PC-9 (cell line): ENCODE measurements around the gene KRT3. TPM values are rescaled to one million over a fixed set of nuclear protein-coding genes. Genes with fewer than 3 reads are reported as not detected.

Experiments used
- BruUV-seq: library from RNA; stranded (reverse); fragments of 400-500 nt; replicated peaks from 2 replicates; lab custom pipeline; 2021; lab: Mats Ljungman, UMichigan
- CTCF ChIA-PET: fragments of 300-600 bp; sonication (Branson Sonifier 250); formaldehyde crosslinking; loops from one replicate; lab custom pipeline; 2022; ENCODE audit warnings: antibody characterized with exemption; lab: Charles Lee
- POLR2A ChIA-PET: fragments of 300-600 bp; sonication (Branson Sonifier 250); formaldehyde crosslinking; loops from one replicate; lab custom pipeline; 2022; ENCODE audit warnings: antibody characterized with exemption; ENCODE audit not compliant: unreplicated experiment; lab: Charles Lee
- DNase-seq, 2 experiments: peaks; one replicate each; pipeline versions ENCODE4 v3.0.0 to v3.0.0-alpha.2; 2015 to 2022; ENCODE audit warnings: mixed read lengths in 1 of 2
- H2AFZ ChIP-seq: fragments of 200-600 bp; sonication (generic); 2 replicates; pipeline ENCODE4 v1.8.1; 2017; ENCODE audit warnings: antibody characterized with exemption
- H3F3A ChIP-seq: fragments of 200-600 bp; sonication (generic); 2 replicates; pipeline ENCODE4 v1.8.1; 2017; ENCODE audit warnings: antibody characterized with exemption, mild to moderate bottlenecking, low read depth; ENCODE audit not compliant: insufficient read depth
- H3K27ac ChIP-seq: fragments of 200-600 bp; sonication (generic); 2 replicates; pipeline ENCODE4 v1.6.1; 2016; ENCODE audit warnings: mixed run types
- H3K27me3 ChIP-seq: fragments of 200-600 bp; sonication (generic); 2 replicates; pipeline ENCODE4 v1.6.1; 2016; ENCODE audit warnings: low read depth, mixed run types; ENCODE audit not compliant: insufficient read depth
- H3K36me3 ChIP-seq: fragments of 200-600 bp; sonication (generic); 2 replicates; pipeline ENCODE4 v1.6.1; 2016; ENCODE audit warnings: low read depth, mixed run types
- H3K4me1 ChIP-seq: fragments of 200-600 bp; sonication (generic); replicated peaks from 2 replicates; pipeline ENCODE4 v1.6.1; 2016; ENCODE audit warnings: mixed run types; ENCODE audit not compliant: insufficient read depth
- H3K4me2 ChIP-seq: fragments of 200-600 bp; sonication (generic); 2 replicates; pipeline ENCODE4 v1.6.1; 2017; ENCODE audit warnings: mixed run types
- H3K4me3 ChIP-seq: fragments of 200-600 bp; sonication (generic); 2 replicates; pipeline ENCODE4 v1.6.1; 2016; ENCODE audit warnings: mixed run types
- H3K79me2 ChIP-seq: fragments of 200-600 bp; sonication (generic); 2 replicates; pipeline ENCODE4 v1.6.1; 2017; ENCODE audit warnings: low read depth, mixed run types
- H3K9me2 ChIP-seq: fragments of 200-600 bp; sonication (generic); 2 replicates; pipeline ENCODE4 v1.8.1; 2017; ENCODE audit warnings: mild to moderate bottlenecking; ENCODE audit not compliant: insufficient read depth
- H3K9me3 ChIP-seq: fragments of 200-600 bp; sonication (generic); 2 replicates; pipeline ENCODE4 v1.8.1; 2016; ENCODE audit warnings: low read depth; ENCODE audit not compliant: insufficient read depth
- H4K20me1 ChIP-seq: fragments of 200-600 bp; sonication (generic); 2 replicates; pipeline ENCODE4 v1.8.1; 2017; ENCODE audit not compliant: insufficient read depth
- CTCF ChIP-seq: fragments of 200-600 bp; sonication (generic); conservative IDR thresholded peaks from 2 replicates; pipeline ENCODE4 v1.6.1; 2017; ENCODE audit warnings: mixed run types, antibody characterized with exemption, mild to moderate bottlenecking, moderate library complexity
- EZH2 ChIP-seq: fragments of 200-600 bp; sonication (generic); IDR thresholded peaks from 2 replicates; pipeline ENCODE4 v1.8.0; 2017; ENCODE audit warnings: antibody characterized with exemption, low read depth
- intact Hi-C: fragments of 100-400 bp; cut with micrococcal nuclease; formaldehyde crosslinking; loops from one replicate; pipeline ENCODE4 v1.10.0; 2022; ENCODE audit not compliant: unreplicated experiment
- total RNA-seq: library from RNA; stranded (reverse); gene quantifications from 2 replicates; pipeline ENCODE4 v1.2.3, GENCODE V29; 2021

The KRT3 gene
- total RNA-seq, 1 experiment from 2014 or later, result 0.24 TPM

- Histone ChIP-seq H2AFZ (no peak overlapping the region), H3K4me3 (no peak overlapping the region), H3F3A (no peaks in the 10 kb centered on the region), H3K79me2 (no peaks in the 10 kb centered on the region), H3K9me3 (no peaks in the 10 kb centered on the region), H3K36me3 (no peaks in the 10 kb centered on the region), H3K4me1 (peaks cover 8% of the 10 kb centered on the region), H4K20me1 (no peaks in the 10 kb centered on the region), H3K9me2 (no peaks in the 10 kb centered on the region), H3K27me3 (no peaks in the 10 kb centered on the region), H3K27ac (no peak overlapping the region), H3K4me2 (no peak overlapping the region)
- intact Hi-C loops, result no loop called here
- ChIA-PET POLR2A (no interaction called here), CTCF (no interaction called here)
- no TSS peak for BruUV-seq
- DNase-seq, result no peak
- no peak for TF ChIP-seq CTCF
- TF ChIP-seq EZH2, result no peak
These were observed 14.6 kb upstream of the KRT3 start for GRCh38 chr12:52810554-52810953.

GRCh38 chr12:52809166-52809565 is 13.2 kb upstream of the KRT3 start:
- TF ChIP-seq CTCF (no peak), EZH2 (no peak)
- DNase-seq, result no peak
- BruUV-seq, result no TSS peak
- ChIA-PET CTCF (no interaction called here), POLR2A (interaction anchor here (0.5 kb wide), 1 partner anchor 134 kb away, joined by 6 read pairs; no protein-coding TSS in a partner anchor)
- H3K27ac ChIP-seq, result no peak overlapping the region
- H4K20me1 ChIP-seq, result no peaks in the 10 kb centered on the region
- no peak overlapping the region for H3K4me3 ChIP-seq
- H3K4me1 ChIP-seq, result peaks cover under 1% of the 10 kb centered on the region; the same call in 1 of the 2 replicates
- no peak overlapping the region for H3K4me2 ChIP-seq
- H3K36me3 ChIP-seq, result no peaks in the 10 kb centered on the region
- H3F3A ChIP-seq, result no peaks in the 10 kb centered on the region
- no peaks in the 10 kb centered on the region for H3K27me3 ChIP-seq
- H3K79me2 ChIP-seq, result no peaks in the 10 kb centered on the region
- no peaks in the 10 kb centered on the region for H3K9me3 ChIP-seq
- no peaks in the 10 kb centered on the region for H3K9me2 ChIP-seq
- intact Hi-C loops, result no loop called here
- H2AFZ ChIP-seq, result no peak overlapping the region

GRCh38 chr12:52808573-52809160 is 12.8 kb upstream of the KRT3 start:
- no peak overlapping the region for H3K4me3 ChIP-seq
- no TSS peak for BruUV-seq
- no peak overlapping the region for H3K4me2 ChIP-seq
- H3K27ac ChIP-seq, result no peak overlapping the region
- ChIA-PET POLR2A (interaction anchor here (0.6 kb wide), 1 partner anchor 10 kb away, joined by 4 read pairs; no protein-coding TSS in a partner anchor), CTCF (no interaction called here)
- H3F3A ChIP-seq, result no peaks in the 10 kb centered on the region
- intact Hi-C loops, result no loop called here
- H3K27me3 ChIP-seq, result no peaks in the 10 kb centered on the region
- H3K9me3 ChIP-seq, result no peaks in the 10 kb centered on the region
- TF ChIP-seq CTCF (no peak), EZH2 (no peak)
- no peak for DNase-seq
- H3K36me3 ChIP-seq, result no peaks in the 10 kb centered on the region
- H2AFZ ChIP-seq, result no peak overlapping the region
- no peaks in the 10 kb centered on the region for H3K79me2 ChIP-seq
- H3K4me1 ChIP-seq, result no peaks in the 10 kb centered on the region
- no peaks in the 10 kb centered on the region for H3K9me2 ChIP-seq
- no peaks in the 10 kb centered on the region for H4K20me1 ChIP-seq
